ENCODE measurements around the gene ZNF771. TPM values are rescaled to one million over a fixed set of nuclear protein-coding genes. Genes with fewer than 3 reads are reported as not detected.

Gene ZNF771
- total and polyA plus RNA-seq, 4 donors: 8.1 to 20.5 (median 16.4) TPM

GRCh38 chr16:30413112-30413806 lies 5.9 kb downstream of the ZNF771 start:
- H3K4me1 ChIP-seq (ENCODE audit: control insufficient read depth, insufficient read depth, low read length): peaks cover 26% of the 10 kb centered on the region
- DNase-seq (ENCODE audit: low read depth in 4 of 6, low spot score in 6 of 6): no peak
- H3K27me3 ChIP-seq (ENCODE audit: control insufficient read depth, insufficient read depth, low read length): no peaks in the 10 kb centered on the region
- H3K27ac ChIP-seq (ENCODE audit: low read depth, low read length): no peak overlapping the region
- WGBS (ENCODE audit: insufficient coverage): 96% methylated on average over 5 of the region's 6 CpGs
- H3K9me3 ChIP-seq (ENCODE audit: control insufficient read depth, insufficient read depth, low read length): no peaks in the 10 kb centered on the region
- H3K36me3 ChIP-seq (ENCODE audit: control insufficient read depth, insufficient read depth, low read length): peaks cover 26% of the 10 kb centered on the region
- H3K4me3 ChIP-seq (ENCODE audit: low read depth, low read length): no peak overlapping the region

DNA sequence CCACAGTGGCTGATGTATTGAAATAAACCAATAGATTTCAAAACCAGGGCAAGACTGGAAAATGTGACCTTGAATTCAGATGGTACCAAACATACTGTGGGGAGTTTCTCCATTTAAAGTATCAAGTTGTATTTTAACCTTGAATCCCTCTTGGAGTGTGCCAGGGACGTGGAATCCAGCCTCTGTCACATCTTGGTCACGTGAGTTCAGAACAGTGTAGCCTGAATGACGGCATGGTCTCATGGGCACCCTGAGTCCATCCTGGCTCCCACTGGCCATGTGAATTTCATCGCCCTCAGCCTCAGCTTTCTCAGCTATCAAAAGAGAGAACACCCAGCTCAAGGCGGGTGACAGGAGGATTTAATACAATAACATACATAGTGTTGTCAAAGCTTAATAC lies 6.8 kb downstream of the ZNF771 start:
- DNase-seq (ENCODE audit: low read depth in 4 of 6, low spot score in 6 of 6): no peak
- peaks cover 25% of the 10 kb centered on the region for H3K4me1 ChIP-seq (ENCODE audit: control insufficient read depth, insufficient read depth, low read length)
- H3K27me3 ChIP-seq (ENCODE audit: control insufficient read depth, insufficient read depth, low read length): no peaks in the 10 kb centered on the region
- H3K27ac ChIP-seq (ENCODE audit: low read depth, low read length): no peak overlapping the region
- H3K4me3 ChIP-seq (ENCODE audit: low read depth, low read length): no peak overlapping the region
- H3K9me3 ChIP-seq (ENCODE audit: control insufficient read depth, insufficient read depth, low read length): no peaks in the 10 kb centered on the region
- peaks cover 26% of the 10 kb centered on the region for H3K36me3 ChIP-seq (ENCODE audit: control insufficient read depth, insufficient read depth, low read length)
- WGBS (ENCODE audit: insufficient coverage): 90% methylated on average over 3 of the region's 5 CpGs

DNA sequence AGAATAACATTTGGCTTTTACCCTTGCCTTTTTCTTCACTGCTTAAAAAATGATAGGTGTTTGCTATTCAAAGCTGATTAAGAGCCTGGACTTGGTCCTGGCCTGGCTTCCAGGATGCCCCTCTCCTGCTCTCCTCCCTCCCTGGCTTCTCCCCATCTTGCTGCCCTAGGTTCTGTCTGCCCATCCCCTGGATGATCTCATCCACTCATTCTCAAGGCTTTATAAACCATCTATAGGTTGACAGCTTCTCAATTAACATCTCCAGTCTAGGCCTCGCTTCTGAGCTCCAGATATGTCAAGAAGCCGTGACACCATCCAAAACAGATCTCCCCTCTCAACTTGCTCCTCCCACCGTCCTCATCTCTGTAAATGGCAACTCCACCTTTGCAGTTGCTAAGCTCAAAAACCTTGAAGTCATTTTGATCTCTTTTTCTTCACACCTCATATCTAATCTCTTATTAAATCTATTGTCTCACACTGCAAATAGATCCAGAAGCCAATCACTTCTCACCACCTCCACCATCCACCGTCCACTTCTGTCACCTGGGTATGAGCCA lies 8.7 kb downstream of the ZNF771 start:
- no peaks in the 10 kb centered on the region for H3K27me3 ChIP-seq (ENCODE audit: control insufficient read depth, insufficient read depth, low read length)
- H3K4me1 ChIP-seq (ENCODE audit: control insufficient read depth, insufficient read depth, low read length): peaks cover 19% of the 10 kb centered on the region
- no peaks in the 10 kb centered on the region for H3K9me3 ChIP-seq (ENCODE audit: control insufficient read depth, insufficient read depth, low read length)
- no peak overlapping the region for H3K27ac ChIP-seq (ENCODE audit: low read depth, low read length)
- 87% methylated on average over 4 of the region's 4 CpGs for WGBS (ENCODE audit: insufficient coverage)
- H3K36me3 ChIP-seq (ENCODE audit: control insufficient read depth, insufficient read depth, low read length): peaks cover 28% of the 10 kb centered on the region
- no peak overlapping the region for H3K4me3 ChIP-seq (ENCODE audit: low read depth, low read length)
- no peak for DNase-seq (ENCODE audit: low read depth in 4 of 6, low spot score in 6 of 6)

DNA sequence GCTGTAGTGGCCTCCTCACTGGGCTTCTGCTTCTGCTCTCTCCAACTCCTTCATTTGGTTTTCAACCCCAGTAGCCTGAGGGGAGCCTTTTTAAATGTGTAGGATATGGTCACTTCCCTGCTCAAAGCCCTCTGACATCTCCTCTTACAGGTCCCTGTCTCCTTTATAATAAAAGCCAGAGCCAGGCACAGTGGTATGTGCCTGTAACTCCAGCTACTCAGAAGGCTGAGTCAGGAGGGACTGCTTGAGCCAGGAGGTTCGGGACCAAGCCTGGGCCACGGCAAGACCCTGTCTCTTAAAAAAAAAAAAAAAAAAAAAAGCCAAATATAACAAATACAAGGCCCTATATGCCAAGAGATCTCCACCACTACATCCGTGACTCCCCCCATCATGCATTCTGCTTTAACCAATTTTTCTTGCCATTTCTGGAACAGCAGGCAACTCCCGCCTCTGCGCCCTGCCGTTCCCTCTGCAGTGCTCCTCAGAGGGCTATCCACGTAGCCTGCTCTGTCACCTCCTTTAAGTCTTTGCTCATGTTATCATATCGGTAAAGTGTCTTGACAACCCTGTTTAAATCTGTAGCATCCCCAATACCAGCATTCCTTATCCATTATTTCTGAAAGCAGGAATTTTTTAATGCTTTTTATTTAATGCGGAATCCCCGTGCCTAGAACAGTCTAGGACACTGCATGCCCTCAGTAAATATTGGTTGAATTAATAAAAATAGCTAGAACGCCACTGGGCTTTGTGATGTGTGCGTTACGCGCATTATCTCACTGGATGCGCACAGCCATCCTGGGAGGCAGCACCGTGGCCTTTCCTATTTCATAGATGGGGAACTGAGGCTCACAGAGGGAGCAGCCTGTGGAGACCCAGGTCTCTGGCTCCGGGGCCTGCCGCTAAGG lies 9.5 kb downstream of the ZNF771 start:
- Histone ChIP-seq H3K27ac (ENCODE audit: low read depth, low read length) (no peak overlapping the region), H3K4me3 (ENCODE audit: low read depth, low read length) (peak overlapping the region; percentile 45)
- DNase-seq (ENCODE audit: low read depth in 4 of 6, low spot score in 6 of 6): peak in 1 of 6 donors; percentile 78

GRCh38 chr16:30417529-30418349 lies 10.3 kb downstream of the ZNF771 start:
- no peaks in the 10 kb centered on the region for H3K9me3 ChIP-seq (ENCODE audit: control insufficient read depth, insufficient read depth, low read length)
- under 1% methylated on average over 140 of the region's 140 CpGs for WGBS (ENCODE audit: insufficient coverage)
- peaks cover 21% of the 10 kb centered on the region for H3K36me3 ChIP-seq (ENCODE audit: control insufficient read depth, insufficient read depth, low read length)
- no peaks in the 10 kb centered on the region for H3K27me3 ChIP-seq (ENCODE audit: control insufficient read depth, insufficient read depth, low read length)
- DNase-seq (ENCODE audit: low read depth in 4 of 6, low spot score in 6 of 6): peak; percentile 75 to 98 (median 84)
- H3K4me1 ChIP-seq (ENCODE audit: control insufficient read depth, insufficient read depth, low read length): peaks cover 19% of the 10 kb centered on the region
- H3K4me3 ChIP-seq (ENCODE audit: low read depth, low read length): peak overlapping the region; percentile 45
- H3K27ac ChIP-seq (ENCODE audit: low read depth, low read length): peak overlapping the region; percentile 69

More for the DNA sequence above, 9.5 kb downstream of the ZNF771 start:
- H3K4me1 ChIP-seq (ENCODE audit: control insufficient read depth, insufficient read depth, low read length): peaks cover 19% of the 10 kb centered on the region
- no peaks in the 10 kb centered on the region for H3K27me3 ChIP-seq (ENCODE audit: control insufficient read depth, insufficient read depth, low read length)
- H3K36me3 ChIP-seq (ENCODE audit: control insufficient read depth, insufficient read depth, low read length): peaks cover 21% of the 10 kb centered on the region
- WGBS (ENCODE audit: insufficient coverage): 44% methylated on average over 15 of the region's 18 CpGs
- no peaks in the 10 kb centered on the region for H3K9me3 ChIP-seq (ENCODE audit: control insufficient read depth, insufficient read depth, low read length)

- Histone ChIP-seq H3K27me3 (ENCODE audit: control insufficient read depth, insufficient read depth, low read length) (no peaks in the 10 kb centered on the region), H3K4me3 (ENCODE audit: low read depth, low read length) (peak overlapping the region; percentile 33), H3K36me3 (ENCODE audit: control insufficient read depth, insufficient read depth, low read length) (peaks cover 25% of the 10 kb centered on the region), H3K9me3 (ENCODE audit: control insufficient read depth, insufficient read depth, low read length) (no peaks in the 10 kb centered on the region), H3K4me1 (ENCODE audit: control insufficient read depth, insufficient read depth, low read length) (peaks cover 19% of the 10 kb centered on the region), H3K27ac (ENCODE audit: low read depth, low read length) (peak overlapping the region; percentile 69)
- no peak for DNase-seq (ENCODE audit: low read depth in 4 of 6, low spot score in 6 of 6)
- WGBS (ENCODE audit: insufficient coverage): 58% methylated on average over 12 of the region's 31 CpGs
These were observed 11.2 kb downstream of the ZNF771 start for GRCh38 chr16:30418350-30419181.

GRCh38 chr16:30421010-30421409 lies 13.6 kb downstream of the ZNF771 start:
- WGBS (ENCODE audit: insufficient coverage): 83% methylated on average over 5 of the region's 5 CpGs
- H3K4me3 ChIP-seq (ENCODE audit: low read depth, low read length): no peak overlapping the region
- H3K4me1 ChIP-seq (ENCODE audit: control insufficient read depth, insufficient read depth, low read length): peaks cover 19% of the 10 kb centered on the region
- peaks cover 41% of the 10 kb centered on the region for H3K36me3 ChIP-seq (ENCODE audit: control insufficient read depth, insufficient read depth, low read length)
- H3K27me3 ChIP-seq (ENCODE audit: control insufficient read depth, insufficient read depth, low read length): no peaks in the 10 kb centered on the region
- no peak overlapping the region for H3K27ac ChIP-seq (ENCODE audit: low read depth, low read length)
- no peaks in the 10 kb centered on the region for H3K9me3 ChIP-seq (ENCODE audit: control insufficient read depth, insufficient read depth, low read length)
- DNase-seq (ENCODE audit: low read depth in 4 of 6, low spot score in 6 of 6): no peak

- 98% methylated on average over 4 of the region's 4 CpGs for WGBS (ENCODE audit: insufficient coverage)
- no peak overlapping the region for H3K27ac ChIP-seq (ENCODE audit: low read depth, low read length)
These were observed 20.6 kb downstream of the ZNF771 start for GRCh38 chr16:30428055-30428454.

More at GRCh38 chr16:30428055-30428454, 20.6 kb downstream of the ZNF771 start:
- H3K36me3 ChIP-seq (ENCODE audit: control insufficient read depth, insufficient read depth, low read length): peaks cover 35% of the 10 kb centered on the region
- no peak overlapping the region for H3K4me3 ChIP-seq (ENCODE audit: low read depth, low read length)
- H3K9me3 ChIP-seq (ENCODE audit: control insufficient read depth, insufficient read depth, low read length): no peaks in the 10 kb centered on the region
- no peak for DNase-seq (ENCODE audit: low read depth in 4 of 6, low spot score in 6 of 6)
- H3K27me3 ChIP-seq (ENCODE audit: control insufficient read depth, insufficient read depth, low read length): no peaks in the 10 kb centered on the region
- H3K4me1 ChIP-seq (ENCODE audit: control insufficient read depth, insufficient read depth, low read length): peaks cover 21% of the 10 kb centered on the region

All from spinal cord (tissue), 10 donors.